K562 (cell line): ENCODE measurements around the gene SLC4A2. TPM values are rescaled to one million over a fixed set of nuclear protein-coding genes. Genes with fewer than 3 reads are reported as not detected.

Experiments
- ATAC-seq: fragments of 200-7000 bp; cut with Tn5 transposase; 3 replicates; pipeline ENCODE4 v1.9.1; 2020; ENCODE audit warnings: moderate library complexity
- BruUV-seq: library from RNA; stranded (reverse); fragments of 400-500 nt; replicated peaks from 2 replicates; lab custom pipeline; 2021; lab: Mats Ljungman, UMichigan
- CTCF ChIA-PET: fragments of 300-600 bp; formaldehyde crosslinking; extraction: SDS; loops from one replicate; lab custom pipeline; 2021; ENCODE audit warnings: low intra/inter-chr PET ratio; lab: Yijun Ruan, JAX
- POLR2A ChIA-PET: fragments of 300-600, 350-650 bp; sonication (Branson Sonifier 250); formaldehyde crosslinking; extraction: SDS; loops from one replicate; lab custom pipeline; 2021; ENCODE audit warnings: antibody characterized with exemption, inconsistent platforms; lab: Yijun Ruan, JAX
- DNase-seq, 4 experiments: peaks; one replicate each; pipeline versions ENCODE4 v3.0.0 to v3.0.0-alpha.2; 2011 to 2018; ENCODE audit warnings: low spot score in 3 of 4, mixed read lengths in 3 of 4; ENCODE audit errors: extremely low read depth in 1 of 4
- FAIRE-seq: peaks from 2 replicates; lab custom pipeline; 2011; peaks lifted over from hg19 to GRCh38; lab: Jason Lieb, UNC
- H2AFZ ChIP-seq: 2 replicates; pipeline ENCODE4 v1.6.0; 2011; ENCODE audit warnings: low read depth, low read length, control low read depth, inconsistent platforms
- H3K27ac ChIP-seq: fragments of 200-600 bp; 3 replicates; pipeline ENCODE4 v1.8.0; 2011; ENCODE audit warnings: low read depth, mild to moderate bottlenecking, control low read depth, inconsistent platforms, low read length, moderate library complexity, mixed read lengths; ENCODE audit errors: extremely low read depth
- H3K27me3 ChIP-seq, 2 experiments: fragments of 300-600 bp in 1 of 2; 2 replicates in 1 of 2; 3 replicates in 1 of 2; pipeline versions ENCODE4 v1.6.0 to v1.8.0; 2011; ENCODE audit warnings: inconsistent platforms in 2 of 2, low read length in 2 of 2, mild to moderate bottlenecking in 1 of 2, mixed read lengths in 1 of 2, moderate library complexity in 1 of 2; ENCODE audit not compliant: control insufficient read depth in 2 of 2, insufficient read depth in 2 of 2
- H3K36me3 ChIP-seq: fragments of 300-600 bp; 3 replicates; pipeline ENCODE4 v1.8.0; 2011; ENCODE audit warnings: mild to moderate bottlenecking, low read length, inconsistent platforms; ENCODE audit not compliant: control insufficient read depth, insufficient read depth
- H3K4me1 ChIP-seq, 2 experiments: fragments of 200-600 bp in 1 of 2; replicated peaks in 1 of 2; 2 replicates in 1 of 2; 3 replicates in 1 of 2; pipeline versions ENCODE4 v1.5.1 to v1.8.0; 2011; ENCODE audit warnings: inconsistent platforms in 2 of 2, low read length in 2 of 2, mild to moderate bottlenecking in 1 of 2, mixed read lengths in 1 of 2, moderate library complexity in 1 of 2; ENCODE audit not compliant: control insufficient read depth in 2 of 2, insufficient read depth in 2 of 2
- H3K4me2 ChIP-seq: 2 replicates; pipeline ENCODE4 v1.6.1; 2011; ENCODE audit warnings: low read length, control low read depth, inconsistent platforms, mixed read lengths; ENCODE audit not compliant: insufficient read depth
- H3K4me3 ChIP-seq: fragments of 200-600 bp; sonication (generic), shearing (Covaris generic); 2 replicates; pipeline ENCODE4 v1.5.1; 2016; ENCODE audit warnings: control low read depth, inconsistent platforms
- H3K79me2 ChIP-seq: fragments of 200-600 bp; 3 replicates; pipeline ENCODE4 v1.8.0; 2011; ENCODE audit warnings: low read length, inconsistent platforms; ENCODE audit not compliant: control insufficient read depth, insufficient read depth
- H3K9ac ChIP-seq, 2 experiments: 2 replicates each; pipeline versions ENCODE4 v1.6.0 to v1.6.1; 2011; ENCODE audit warnings: low read depth in 2 of 2, low read length in 2 of 2, control low read depth in 1 of 2, inconsistent platforms in 1 of 2, mild to moderate bottlenecking in 1 of 2, mixed read lengths in 1 of 2; ENCODE audit not compliant: insufficient read depth in 1 of 2
- H3K9me1 ChIP-seq: one replicate; pipeline ENCODE4 v1.6.0; 2011; ENCODE audit warnings: inconsistent platforms, mild to moderate bottlenecking, low read length, moderate library complexity; ENCODE audit not compliant: control insufficient read depth, insufficient read depth
- H3K9me3 ChIP-seq: replicated peaks from 2 replicates; pipeline ENCODE4 v1.5.1; 2011; ENCODE audit warnings: low read depth, low read length, inconsistent platforms; ENCODE audit not compliant: control insufficient read depth, insufficient read depth
- H4K20me1 ChIP-seq: replicated peaks from 2 replicates; pipeline ENCODE4 v1.6.1; 2011; ENCODE audit warnings: low read length, inconsistent platforms, mixed read lengths; ENCODE audit not compliant: control insufficient read depth, insufficient read depth
- ARID1B ChIP-seq: fragments of 450-650 bp; IDR thresholded peaks from 2 replicates; pipeline ENCODE4 v1.6.1; 2016; ENCODE audit warnings: antibody characterized with exemption, mild to moderate bottlenecking, inconsistent platforms
- FOXA3 ChIP-seq, 2 experiments: fragments of 450-650 bp in 1 of 2; sonication (generic) in 1 of 2; formaldehyde crosslinking; IDR thresholded peaks in 1 of 2; conservative IDR thresholded peaks in 1 of 2; 2 replicates each; pipeline versions ENCODE4 v1.4.0 to v1.8.0; 2020 to 2022; ENCODE audit warnings: mild to moderate bottlenecking in 2 of 2, missing genetic modification reagents in 1 of 2
- KLF6 ChIP-seq: fragments of 250-450 bp; sonication (Bioruptor Pico); IDR thresholded peaks from 2 replicates; pipeline ENCODE4 v1.4.0; 2020; ENCODE audit warnings: mild to moderate bottlenecking, moderate library complexity, borderline replicate concordance
- ZNF197 ChIP-seq: fragments of 200-800 bp; sonication (Bioruptor generic); IDR thresholded peaks from 2 replicates; pipeline ENCODE4 v1.6.1; 2016; ENCODE audit warnings: low read depth, missing genetic modification characterization, missing compliant biosample characterization
- ZNF589 ChIP-seq: fragments of 200-800 bp; sonication (Bioruptor generic); IDR thresholded peaks from 2 replicates; pipeline ENCODE4 v1.6.1; 2016; ENCODE audit warnings: low read depth, missing genetic modification characterization, missing compliant biosample characterization
- WGBS: fragments of 100-300 bp; shearing (Covaris generic); methylation state at CpG from one replicate; pipeline ENCODE4 v1.1.6; 2016; ENCODE audit warnings: low coverage, mixed read lengths; ENCODE audit not compliant: insufficient coverage; ENCODE audit errors: missing lambda C conversion rate; 5-methylcytosine and 5-hydroxymethylcytosine counted together
- in situ Hi-C: fragments of 300-500 bp; cut with MboI; formaldehyde crosslinking; loops from 4 replicates; pipeline ENCODE4 v1.15.0; 2018; ENCODE audit warnings: inconsistent platforms, mixed read lengths
- intact Hi-C: fragments of 100-400 bp; cut with micrococcal nuclease; formaldehyde crosslinking; loops from 2 replicates; pipeline ENCODE4 v1.14.2; 2022
- polyA plus RNA-seq, 8 experiments: library from polyadenylated mRNA; depleted of rRNA in 4 of 8; stranded (reverse) in 5 of 8; unstranded in 3 of 8; fragments of >200 nt; fragmentation: Nextera tagmentation in 2 of 8; fragmentation: Illumina TruSeq in 1 of 8; extraction: Ambion mirVana in 2 of 8; extraction: Trizol in 1 of 8; gene quantifications; 2 replicates each; pipeline versions ENCODE4 v1.2.1 to v1.2.3, GENCODE V29; 2011 to 2014; ENCODE audit warnings: inconsistent platforms in 1 of 8, missing spikeins in 1 of 8
- total RNA-seq, 7 experiments: library from RNA; depleted of rRNA in 6 of 7; stranded (reverse); fragments of >200 nt in 6 of 7; fragmentation: Illumina TruSeq in 2 of 7; extraction: Trizol in 2 of 7; gene quantifications; 2 replicates each; pipeline versions ENCODE4 v1.2.1 to v1.2.3, GENCODE V29; 2011 to 2021; ENCODE audit warnings: low replicate concordance in 1 of 7
- TF ChIP-seq, protein P1 (sequence below), 2 experiments: fragments of 450-650 bp in 1 of 2; sonication (generic) in 1 of 2; formaldehyde crosslinking in 1 of 2; IDR thresholded peaks; 2 replicates each; pipeline versions ENCODE4 v1.7.1 to v1.9.0; 2016 to 2022; ENCODE audit warnings: inconsistent platforms in 1 of 2, mild to moderate bottlenecking in 1 of 2, missing genetic modification reagents in 1 of 2
- TF ChIP-seq, protein P2 (sequence below): IDR thresholded peaks from 3 replicates; pipeline ENCODE4 v1.6.1; 2011; ENCODE audit warnings: borderline replicate concordance, mild to moderate bottlenecking, moderate library complexity; ENCODE audit not compliant: insufficient read length; ENCODE audit errors: extremely low read depth

SLC4A2 gene
- total and polyA plus RNA-seq, 9 of the 15 experiments (the other 6 are each of a cell fraction or from before 2014, with no cell fraction given) = 11.4 to 375 (median 130) TPM

DNA sequence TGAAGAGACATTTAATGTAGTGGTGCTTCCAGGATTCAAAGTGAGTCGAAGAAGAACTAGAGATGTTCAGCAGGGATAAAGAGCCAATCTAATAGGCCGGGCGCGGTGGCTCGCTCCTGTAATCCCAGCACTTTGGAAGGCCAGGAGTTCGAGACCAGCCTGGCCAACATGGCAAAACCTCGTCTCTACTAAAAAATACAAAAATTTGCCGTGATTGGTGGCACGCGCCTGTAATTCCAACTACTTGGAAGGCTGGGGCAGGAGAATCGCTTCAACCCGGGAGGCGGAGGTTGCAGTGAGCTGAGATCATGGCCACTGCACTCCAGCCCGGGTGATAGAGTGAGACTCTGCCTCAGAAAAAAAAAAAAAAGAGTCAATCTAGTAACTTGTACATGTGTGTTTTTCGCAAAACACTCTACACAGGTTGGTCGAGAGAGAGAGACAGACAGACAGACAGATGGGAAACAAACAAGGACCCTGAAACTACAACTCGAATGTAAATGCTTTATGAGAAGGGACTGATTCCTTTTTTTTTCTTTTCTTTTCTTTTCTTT is 30.4 kb upstream of the SLC4A2 start:
- DNase-seq (no peak), ATAC-seq (peak; percentile 0; the same call in 1 of the 3 replicates), FAIRE-seq (no peak)
- Histone ChIP-seq H2AFZ (peak overlapping the region; percentile 94), H3K9me1 (no peaks in the 10 kb centered on the region), H3K4me1 (peaks cover 35 to 55% of the 10 kb centered on the region in 2 experiments), H3K36me3 (peaks cover 37% of the 10 kb centered on the region; the same call in 2 of the 3 replicates), H3K9me3 (no peaks in the 10 kb centered on the region), H3K27me3 (no peaks in the 10 kb centered on the region), H4K20me1 (no peaks in the 10 kb centered on the region), H3K27ac (peak overlapping the region; percentile 64), H3K4me2 (peak overlapping the region; percentile 82), H3K4me3 (peak overlapping the region; percentile 58), H3K9ac (peak overlapping the region; percentile 64 to 91), H3K79me2 (peaks cover 34% of the 10 kb centered on the region)
- BruUV-seq = no TSS peak
- in situ Hi-C loops (no loop called here), intact Hi-C loops (loop anchor here (1.0 to 2.0 kb wide), 7 partner anchors 10 to 198 kb away; partner anchors contain the start of genes ABCF2 and TMUB1)
- ChIA-PET CTCF (interaction anchor here (0.6 to 2.4 kb wide), 6 partner anchors 21 to 144 kb away, joined by 3 to 33 read pairs (median 3); partner anchors contain the start of gene CDK5), POLR2A (interaction anchor here (0.6 to 14.3 kb wide), 18 partner anchors 11 to 163 kb away, joined by 3 to 146 read pairs (median 4); partner anchors contain the start of gene TMUB1)
- WGBS = under 1% methylated on average over 17 of the region's 17 CpGs
- no peak for TF ChIP-seq FOXA3 (CRISPR knock-in tag; conservative IDR thresholded peaks at IDR 0.05 in 1 of 2, IDR thresholded peaks at IDR 0.05 in 1 of 2)
- peak; percentile 89 for TF ChIP-seq ZNF589 (CRISPR knock-in tag)
- TF ChIP-seq KLF6 (CRISPR knock-in tag) = 0 out of 2 replicates have a peak, but pooled peaks have one; percentile 4
- TF ChIP-seq, protein P1, sequence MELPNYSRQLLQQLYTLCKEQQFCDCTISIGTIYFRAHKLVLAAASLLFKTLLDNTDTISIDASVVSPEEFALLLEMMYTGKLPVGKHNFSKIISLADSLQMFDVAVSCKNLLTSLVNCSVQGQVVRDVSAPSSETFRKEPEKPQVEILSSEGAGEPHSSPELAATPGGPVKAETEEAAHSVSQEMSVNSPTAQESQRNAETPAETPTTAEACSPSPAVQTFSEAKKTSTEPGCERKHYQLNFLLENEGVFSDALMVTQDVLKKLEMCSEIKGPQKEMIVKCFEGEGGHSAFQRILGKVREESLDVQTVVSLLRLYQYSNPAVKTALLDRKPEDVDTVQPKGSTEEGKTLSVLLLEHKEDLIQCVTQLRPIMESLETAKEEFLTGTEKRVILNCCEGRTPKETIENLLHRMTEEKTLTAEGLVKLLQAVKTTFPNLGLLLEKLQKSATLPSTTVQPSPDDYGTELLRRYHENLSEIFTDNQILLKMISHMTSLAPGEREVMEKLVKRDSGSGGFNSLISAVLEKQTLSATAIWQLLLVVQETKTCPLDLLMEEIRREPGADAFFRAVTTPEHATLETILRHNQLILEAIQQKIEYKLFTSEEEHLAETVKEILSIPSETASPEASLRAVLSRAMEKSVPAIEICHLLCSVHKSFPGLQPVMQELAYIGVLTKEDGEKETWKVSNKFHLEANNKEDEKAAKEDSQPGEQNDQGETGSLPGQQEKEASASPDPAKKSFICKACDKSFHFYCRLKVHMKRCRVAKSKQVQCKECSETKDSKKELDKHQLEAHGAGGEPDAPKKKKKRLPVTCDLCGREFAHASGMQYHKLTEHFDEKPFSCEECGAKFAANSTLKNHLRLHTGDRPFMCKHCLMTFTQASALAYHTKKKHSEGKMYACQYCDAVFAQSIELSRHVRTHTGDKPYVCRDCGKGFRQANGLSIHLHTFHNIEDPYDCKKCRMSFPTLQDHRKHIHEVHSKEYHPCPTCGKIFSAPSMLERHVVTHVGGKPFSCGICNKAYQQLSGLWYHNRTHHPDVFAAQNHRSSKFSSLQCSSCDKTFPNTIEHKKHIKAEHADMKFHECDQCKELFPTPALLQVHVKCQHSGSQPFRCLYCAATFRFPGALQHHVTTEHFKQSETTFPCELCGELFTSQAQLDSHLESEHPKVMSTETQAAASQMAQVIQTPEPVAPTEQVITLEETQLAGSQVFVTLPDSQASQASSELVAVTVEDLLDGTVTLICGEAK (IDR thresholded peaks at IDR 0.05) = peak; percentile 63; the same call in 1 of the 2 replicates
- TF ChIP-seq, protein P1 (CRISPR knock-in tag; IDR thresholded peaks at IDR 0.05) = no peak
- TF ChIP-seq ARID1B = peak; percentile 15; the same call in 1 of the 2 replicates
- TF ChIP-seq, protein P2, sequence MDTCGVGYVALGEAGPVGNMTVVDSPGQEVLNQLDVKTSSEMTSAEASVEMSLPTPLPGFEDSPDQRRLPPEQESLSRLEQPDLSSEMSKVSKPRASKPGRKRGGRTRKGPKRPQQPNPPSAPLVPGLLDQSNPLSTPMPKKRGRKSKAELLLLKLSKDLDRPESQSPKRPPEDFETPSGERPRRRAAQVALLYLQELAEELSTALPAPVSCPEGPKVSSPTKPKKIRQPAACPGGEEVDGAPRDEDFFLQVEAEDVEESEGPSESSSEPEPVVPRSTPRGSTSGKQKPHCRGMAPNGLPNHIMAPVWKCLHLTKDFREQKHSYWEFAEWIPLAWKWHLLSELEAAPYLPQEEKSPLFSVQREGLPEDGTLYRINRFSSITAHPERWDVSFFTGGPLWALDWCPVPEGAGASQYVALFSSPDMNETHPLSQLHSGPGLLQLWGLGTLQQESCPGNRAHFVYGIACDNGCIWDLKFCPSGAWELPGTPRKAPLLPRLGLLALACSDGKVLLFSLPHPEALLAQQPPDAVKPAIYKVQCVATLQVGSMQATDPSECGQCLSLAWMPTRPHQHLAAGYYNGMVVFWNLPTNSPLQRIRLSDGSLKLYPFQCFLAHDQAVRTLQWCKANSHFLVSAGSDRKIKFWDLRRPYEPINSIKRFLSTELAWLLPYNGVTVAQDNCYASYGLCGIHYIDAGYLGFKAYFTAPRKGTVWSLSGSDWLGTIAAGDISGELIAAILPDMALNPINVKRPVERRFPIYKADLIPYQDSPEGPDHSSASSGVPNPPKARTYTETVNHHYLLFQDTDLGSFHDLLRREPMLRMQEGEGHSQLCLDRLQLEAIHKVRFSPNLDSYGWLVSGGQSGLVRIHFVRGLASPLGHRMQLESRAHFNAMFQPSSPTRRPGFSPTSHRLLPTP = peak; percentile 75
- TF ChIP-seq ZNF197 = 0 out of 2 replicates have a peak, but pooled peaks have one; percentile 16
